H9 (cell line): ENCODE results near the gene ADGRL3. TPM values are rescaled to one million over a fixed set of nuclear protein-coding genes. Genes with fewer than 3 reads are reported as not detected.

Experiments
- DNase-seq: peaks from one replicate; pipeline ENCODE4 v3.0.0-alpha.2; 2017
- H2AFZ ChIP-seq: one replicate; pipeline ENCODE4 v1.6.1; 2013; ENCODE audit warnings: mild to moderate bottlenecking, low read length, control low read depth, moderate library complexity
- H2AK5ac ChIP-seq: 2 replicates; pipeline ENCODE4 v1.6.1; 2013; ENCODE audit warnings: low read length, control low read depth, mixed read lengths; ENCODE audit not compliant: insufficient read length
- H2BK120ac ChIP-seq: one replicate; pipeline ENCODE4 v1.6.1; 2013; ENCODE audit warnings: low read depth, mild to moderate bottlenecking, low read length, control low read depth, inconsistent platforms; ENCODE audit not compliant: poor library complexity, severe bottlenecking
- H2BK12ac ChIP-seq: 2 replicates; pipeline ENCODE4 v1.6.1; 2013; ENCODE audit warnings: low read length, control low read depth, mixed read lengths, low read depth; ENCODE audit not compliant: insufficient read length
- H2BK15ac ChIP-seq: 2 replicates; pipeline ENCODE4 v1.6.1; 2013; ENCODE audit warnings: low read depth, low read length, control low read depth
- H2BK20ac ChIP-seq: one replicate; pipeline ENCODE4 v1.6.1; 2013; ENCODE audit warnings: low read depth, mild to moderate bottlenecking, low read length, control low read depth, inconsistent platforms; ENCODE audit not compliant: poor library complexity, severe bottlenecking
- H2BK5ac ChIP-seq: 2 replicates; pipeline ENCODE4 v1.6.1; 2013; ENCODE audit warnings: low read length, control low read depth, mixed read lengths; ENCODE audit not compliant: insufficient read length
- H3K14ac ChIP-seq: 2 replicates; pipeline ENCODE4 v1.6.1; 2013; ENCODE audit warnings: low read length, control low read depth; ENCODE audit not compliant: insufficient read depth
- H3K18ac ChIP-seq: 2 replicates; pipeline ENCODE4 v1.6.1; 2013; ENCODE audit warnings: low read depth, mild to moderate bottlenecking, mixed read lengths, low read length, control low read depth; ENCODE audit not compliant: insufficient read length
- H3K23ac ChIP-seq: 2 replicates; pipeline ENCODE4 v1.6.1; 2013; ENCODE audit warnings: low read length, control low read depth, mixed read lengths, low read depth; ENCODE audit not compliant: insufficient read length
- H3K23me2 ChIP-seq: 2 replicates; pipeline ENCODE4 v1.6.1; 2013; ENCODE audit warnings: low read depth, mild to moderate bottlenecking, mixed read lengths, low read length, control low read depth; ENCODE audit not compliant: insufficient read length, poor library complexity, severe bottlenecking
- H3K27ac ChIP-seq: 2 replicates; pipeline ENCODE4 v1.5.1; 2013; ENCODE audit warnings: low read length, control low read depth, mixed read lengths, low read depth; ENCODE audit not compliant: insufficient read length
- H3K27me3 ChIP-seq: 2 replicates; pipeline ENCODE4 v1.6.1; 2013; ENCODE audit warnings: low read length, control low read depth, inconsistent platforms; ENCODE audit not compliant: insufficient read depth
- H3K4ac ChIP-seq: 2 replicates; pipeline ENCODE4 v1.6.1; 2013; ENCODE audit warnings: low read depth, mild to moderate bottlenecking, control low read depth, inconsistent platforms, low read length, moderate library complexity
- H3K4me1 ChIP-seq: 2 replicates; pipeline ENCODE4 v1.6.1; 2013; ENCODE audit warnings: low read length, control low read depth, inconsistent platforms; ENCODE audit not compliant: insufficient read depth
- H3K4me2 ChIP-seq: 2 replicates; pipeline ENCODE4 v1.6.1; 2013; ENCODE audit warnings: low read length, control low read depth, mixed read lengths; ENCODE audit not compliant: insufficient read length, insufficient read depth
- H3K56ac ChIP-seq: 2 replicates; pipeline ENCODE4 v1.6.1; 2013; ENCODE audit warnings: low read depth, mild to moderate bottlenecking, mixed read lengths, low read length, control low read depth; ENCODE audit not compliant: insufficient read length
- H3K79me1 ChIP-seq: 2 replicates; pipeline ENCODE4 v1.6.1; 2013; ENCODE audit warnings: low read depth, mild to moderate bottlenecking, moderate library complexity, low read length, control low read depth, inconsistent platforms; ENCODE audit not compliant: insufficient read depth, poor library complexity, severe bottlenecking
- H3K79me2 ChIP-seq: 2 replicates; pipeline ENCODE4 v1.6.1; 2013; ENCODE audit warnings: low read length, control low read depth, inconsistent platforms; ENCODE audit not compliant: insufficient read depth
- H3K9ac ChIP-seq: 2 replicates; pipeline ENCODE4 v1.6.1; 2013; ENCODE audit warnings: low read length, control low read depth, mixed read lengths; ENCODE audit not compliant: insufficient read length; ENCODE audit errors: extremely low read depth
- H3K9me3 ChIP-seq: one replicate; pipeline ENCODE4 v1.6.1; 2013; ENCODE audit warnings: low read depth, low read length, inconsistent platforms; ENCODE audit not compliant: control insufficient read depth
- H3T11ph ChIP-seq: one replicate; pipeline ENCODE4 v1.6.1; 2013; ENCODE audit warnings: mild to moderate bottlenecking, low read length, control low read depth, inconsistent platforms
- H4K20me1 ChIP-seq: one replicate; pipeline ENCODE4 v1.6.1; 2013; ENCODE audit not compliant: control insufficient read depth, insufficient read length, insufficient read depth
- H4K5ac ChIP-seq: 2 replicates; pipeline ENCODE4 v1.6.1; 2013; ENCODE audit warnings: low read depth, mild to moderate bottlenecking, mixed read lengths, low read length, control low read depth; ENCODE audit not compliant: insufficient read length
- H4K8ac ChIP-seq: replicated peaks from 2 replicates; pipeline ENCODE4 v1.6.1; 2013; ENCODE audit warnings: low read length, control low read depth, mixed read lengths, low read depth; ENCODE audit not compliant: insufficient read length
- H4K91ac ChIP-seq: 2 replicates; pipeline ENCODE4 v1.6.1; 2013; ENCODE audit warnings: low read depth, mild to moderate bottlenecking, moderate library complexity, mixed read lengths, low read length, control low read depth; ENCODE audit not compliant: insufficient read length
- H3K27ac Mint-ChIP-seq, 3 experiments: 2 replicates in 2 of 3; 3 replicates in 1 of 3; pipeline ENCODE4 v1.8.0; 2020 to 2021; ENCODE audit warnings: mixed read lengths in 3 of 3, mild to moderate bottlenecking in 1 of 3, moderate library complexity in 1 of 3
- H3K27me3 Mint-ChIP-seq: 2 replicates; pipeline ENCODE4 v1.8.0; 2021; ENCODE audit warnings: low read depth, mild to moderate bottlenecking, moderate library complexity, mixed read lengths
- H3K36me3 Mint-ChIP-seq, 3 experiments: 2 replicates in 2 of 3; 3 replicates in 1 of 3; pipeline ENCODE4 v1.8.0; 2020 to 2021; ENCODE audit warnings: low read depth in 3 of 3, mixed read lengths in 3 of 3; ENCODE audit not compliant: insufficient read depth in 1 of 3
- H3K4me1 Mint-ChIP-seq, 2 experiments: 2 replicates each; pipeline ENCODE4 v1.8.0; 2020; ENCODE audit warnings: mixed read lengths in 2 of 2
- H3K4me3 Mint-ChIP-seq, 2 experiments: 2 replicates in 1 of 2; 3 replicates in 1 of 2; pipeline ENCODE4 v1.8.0; 2020 to 2021; ENCODE audit warnings: mild to moderate bottlenecking in 2 of 2, mixed read lengths in 2 of 2, moderate library complexity in 1 of 2
- H3K9me3 Mint-ChIP-seq, 2 experiments: 2 replicates in 1 of 2; 3 replicates in 1 of 2; pipeline ENCODE4 v1.8.0; 2020; ENCODE audit warnings: mild to moderate bottlenecking in 2 of 2, mixed read lengths in 2 of 2, moderate library complexity in 1 of 2
- WGBS: extraction: QIAGEN DNeasy Blood & Tissue Kit; methylation state at CpG from one replicate; pipeline ENCODE4 v1.1.7; 2013; ENCODE audit warnings: missing lambda C conversion rate, low lambda C conversion rate, mixed read lengths; ENCODE audit not compliant: insufficient read length; ENCODE audit errors: extremely low coverage; 5-methylcytosine and 5-hydroxymethylcytosine counted together
- total RNA-seq: library from RNA; stranded (reverse); gene quantifications from 2 replicates; pipeline ENCODE4 v1.2.1, GENCODE V29; 2021
- TF ChIP-seq, protein P1 (sequence below): fragments of 200-600 bp; sonication (generic); conservative IDR thresholded peaks from 3 replicates; pipeline ENCODE4 v1.8.0; 2021; ENCODE audit warnings: antibody characterized with exemption, mild to moderate bottlenecking

Gene ADGRL3
- total RNA-seq, 1 experiment from 2014 or later, result 5.9 TPM

DNA sequence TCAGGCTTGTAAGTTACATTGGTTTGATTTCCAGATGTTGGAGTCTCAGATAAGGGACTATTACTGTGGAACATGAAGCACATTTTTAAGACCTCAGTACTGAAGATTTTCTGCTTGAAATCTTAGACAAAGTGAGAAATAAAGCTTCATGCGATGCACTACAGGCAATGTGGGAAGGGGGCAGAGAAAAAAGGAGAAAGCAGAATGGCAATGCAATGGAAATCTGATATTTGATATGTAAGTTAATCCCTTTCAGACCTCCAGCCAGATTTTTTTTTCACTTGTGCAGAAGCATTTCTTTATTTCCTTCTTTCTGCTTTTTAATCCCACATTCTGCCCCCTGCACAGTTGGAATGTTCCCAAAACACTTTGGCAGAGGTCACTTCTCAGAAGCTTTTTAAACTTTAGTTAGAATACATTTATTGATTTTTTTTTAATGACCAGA lies 174.3 kb downstream of the ADGRL3 start:
- H4K5ac ChIP-seq, result no peak overlapping the region
- H3K23ac ChIP-seq, result no peak overlapping the region
- Mint-ChIP-seq H3K27ac (peak overlapping the region; percentile 61 to 84 (median 74); a peak in 6 of 7 replicates), H3K27me3 (no peaks in the 10 kb centered on the region), H3K4me1 (peaks cover 13 to 25% of the 10 kb centered on the region in 2 experiments), H3K9me3 (peaks cover 17 to 19% of the 10 kb centered on the region in 2 experiments), H3K36me3 (peaks cover 3 to 25% (median 16%) of the 10 kb centered on the region in 3 experiments; a peak in 6 of 7 replicates), H3K4me3 (no peak overlapping the region)
- no peak overlapping the region for H3K56ac ChIP-seq
- H3K9me3 ChIP-seq, result no peaks in the 10 kb centered on the region
- H3K4ac ChIP-seq, result no peak overlapping the region
- H3K4me2 ChIP-seq, result no peak overlapping the region
- no peaks in the 10 kb centered on the region for H3K79me2 ChIP-seq
- peak overlapping the region; percentile 21 for H3K27ac ChIP-seq
- no peak overlapping the region for H2BK20ac ChIP-seq
- no peaks in the 10 kb centered on the region for H3K23me2 ChIP-seq
- H3K18ac ChIP-seq, result no peak overlapping the region
- no peak overlapping the region for H2BK15ac ChIP-seq
- no peak overlapping the region for H2BK12ac ChIP-seq
- H3K9ac ChIP-seq, result no peak overlapping the region
- H3K4me1 ChIP-seq, result no peaks in the 10 kb centered on the region
- H2BK5ac ChIP-seq, result no peak overlapping the region
- H4K91ac ChIP-seq, result no peak overlapping the region
- TF ChIP-seq, protein P1, sequence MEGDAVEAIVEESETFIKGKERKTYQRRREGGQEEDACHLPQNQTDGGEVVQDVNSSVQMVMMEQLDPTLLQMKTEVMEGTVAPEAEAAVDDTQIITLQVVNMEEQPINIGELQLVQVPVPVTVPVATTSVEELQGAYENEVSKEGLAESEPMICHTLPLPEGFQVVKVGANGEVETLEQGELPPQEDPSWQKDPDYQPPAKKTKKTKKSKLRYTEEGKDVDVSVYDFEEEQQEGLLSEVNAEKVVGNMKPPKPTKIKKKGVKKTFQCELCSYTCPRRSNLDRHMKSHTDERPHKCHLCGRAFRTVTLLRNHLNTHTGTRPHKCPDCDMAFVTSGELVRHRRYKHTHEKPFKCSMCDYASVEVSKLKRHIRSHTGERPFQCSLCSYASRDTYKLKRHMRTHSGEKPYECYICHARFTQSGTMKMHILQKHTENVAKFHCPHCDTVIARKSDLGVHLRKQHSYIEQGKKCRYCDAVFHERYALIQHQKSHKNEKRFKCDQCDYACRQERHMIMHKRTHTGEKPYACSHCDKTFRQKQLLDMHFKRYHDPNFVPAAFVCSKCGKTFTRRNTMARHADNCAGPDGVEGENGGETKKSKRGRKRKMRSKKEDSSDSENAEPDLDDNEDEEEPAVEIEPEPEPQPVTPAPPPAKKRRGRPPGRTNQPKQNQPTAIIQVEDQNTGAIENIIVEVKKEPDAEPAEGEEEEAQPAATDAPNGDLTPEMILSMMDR, result no peak
- no peaks in the 10 kb centered on the region for H3K79me1 ChIP-seq
- DNase-seq, result no peak
- WGBS, result no CpG with 5 or more reads among the region's 1 CpG
- no peak overlapping the region for H4K8ac ChIP-seq
- no peak overlapping the region for H2AFZ ChIP-seq
- no peaks in the 10 kb centered on the region for H4K20me1 ChIP-seq
- no peak overlapping the region for H2AK5ac ChIP-seq
- H3K14ac ChIP-seq, result no peak overlapping the region
- no peaks in the 10 kb centered on the region for H3K27me3 ChIP-seq
- H2BK120ac ChIP-seq, result no peak overlapping the region
- H3T11ph ChIP-seq, result no peak overlapping the region
